Stimulated activated CD8-positive, alpha-beta memory T cell treated with anti-CD3 and anti-CD28 coated beads, Interleukin-4, amount 100 ng/mL, for 4 hours (primary cell): ENCODE results near the gene TEX13D.

Experiments used
- DNase-seq, 2 donors: peaks; one replicate each; pipeline ENCODE4 v3.0.0-alpha.2; 2020; ENCODE audit warnings: low read depth in 2 of 2, low spot score in 1 of 2

TEX13D gene

DNA sequence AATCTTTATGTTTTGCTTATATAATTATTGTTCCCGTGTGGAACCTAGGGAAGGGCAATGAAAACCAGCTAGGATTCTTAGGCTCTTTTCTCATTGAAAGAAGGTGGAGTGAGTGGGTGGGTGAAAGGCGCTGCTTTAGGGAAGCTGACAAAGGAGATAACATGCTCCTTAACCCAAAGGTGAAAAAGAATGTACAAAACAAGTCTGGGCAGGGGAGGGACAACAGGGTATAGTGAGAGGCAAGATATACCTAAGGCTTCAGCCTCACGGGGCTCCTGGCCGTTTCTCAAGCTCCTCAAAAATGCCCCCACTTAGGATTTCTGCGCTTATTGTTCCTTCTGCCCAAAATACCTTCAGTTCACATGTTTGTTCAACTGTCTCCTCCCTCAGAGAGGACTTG lies 15.7 kb downstream of the TEX13D start:
- DNase-seq: no peak

DNA sequence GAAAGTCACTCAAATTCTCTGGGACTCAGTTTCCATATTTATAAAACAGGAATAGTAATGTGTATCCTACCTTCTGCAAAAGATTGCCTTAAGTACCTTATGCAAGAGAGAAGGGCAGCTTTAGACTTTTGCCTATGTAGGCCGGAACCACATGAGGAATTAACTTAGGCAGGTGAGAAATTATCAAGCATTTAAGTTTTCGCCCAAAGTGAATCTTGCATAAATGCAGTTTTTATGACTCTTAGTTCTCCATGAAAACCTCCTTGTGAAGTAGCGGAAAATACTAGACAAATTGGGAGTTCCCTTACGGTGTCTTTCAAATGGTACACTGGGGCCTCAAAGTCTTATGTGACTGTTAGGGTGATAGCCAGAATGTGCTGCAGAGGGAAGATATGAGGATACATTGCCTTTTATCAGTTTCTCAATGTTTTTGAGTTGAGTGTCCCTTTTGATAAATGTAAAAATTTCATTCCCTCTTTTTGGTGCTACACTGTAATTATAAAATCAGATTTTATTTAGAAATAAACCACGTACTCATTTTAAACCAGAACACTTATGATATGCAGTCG lies 16.5 kb downstream of the TEX13D start:
- DNase-seq: no peak

DNA sequence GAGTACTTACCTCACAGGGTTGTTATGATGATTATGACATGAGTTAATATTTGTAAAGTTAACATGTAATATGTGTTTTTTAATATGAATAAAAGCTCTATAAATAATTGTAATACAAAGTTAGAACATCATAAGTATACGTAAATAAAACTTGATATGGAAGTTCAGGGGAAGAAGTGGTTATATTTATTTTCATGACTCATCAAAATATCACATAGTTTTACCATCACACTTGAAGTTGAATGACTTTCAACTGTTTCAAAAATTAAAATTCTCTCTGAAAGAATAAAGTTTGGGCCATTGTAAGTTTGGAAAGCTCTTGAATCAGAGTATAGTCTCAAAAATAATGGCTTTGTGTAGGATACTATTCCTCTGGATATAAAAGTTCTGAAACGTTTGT lies 22.2 kb downstream of the TEX13D start:
- DNase-seq: no peak

DNA sequence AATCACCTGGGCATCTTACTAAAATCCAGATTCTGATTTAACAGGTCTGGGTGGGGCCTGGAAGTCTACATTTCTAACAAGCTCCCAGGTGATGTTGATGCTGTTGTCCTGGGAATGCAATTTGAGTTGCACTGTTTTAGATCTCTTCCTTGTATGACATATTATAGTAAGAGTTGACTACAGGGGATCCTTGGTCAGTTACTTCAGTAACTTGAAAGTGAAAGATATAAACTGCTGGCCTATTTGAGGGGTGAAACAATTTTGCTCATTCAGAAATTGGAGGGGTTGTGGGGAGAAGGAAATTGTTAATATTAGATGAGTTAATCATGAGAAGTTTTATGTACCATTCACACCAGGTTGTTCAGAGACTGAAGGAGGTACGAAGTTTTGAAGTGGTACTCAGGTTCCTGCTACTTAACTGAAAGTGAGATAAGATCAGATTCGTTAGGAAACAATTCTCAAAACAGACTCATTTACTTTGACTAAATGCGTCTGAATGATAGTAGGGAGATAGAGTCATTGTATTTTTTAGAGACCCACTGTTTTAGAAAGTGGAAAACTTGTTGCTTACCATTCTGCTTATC lies 26.4 kb downstream of the TEX13D start:
- DNase-seq: no peak

DNA sequence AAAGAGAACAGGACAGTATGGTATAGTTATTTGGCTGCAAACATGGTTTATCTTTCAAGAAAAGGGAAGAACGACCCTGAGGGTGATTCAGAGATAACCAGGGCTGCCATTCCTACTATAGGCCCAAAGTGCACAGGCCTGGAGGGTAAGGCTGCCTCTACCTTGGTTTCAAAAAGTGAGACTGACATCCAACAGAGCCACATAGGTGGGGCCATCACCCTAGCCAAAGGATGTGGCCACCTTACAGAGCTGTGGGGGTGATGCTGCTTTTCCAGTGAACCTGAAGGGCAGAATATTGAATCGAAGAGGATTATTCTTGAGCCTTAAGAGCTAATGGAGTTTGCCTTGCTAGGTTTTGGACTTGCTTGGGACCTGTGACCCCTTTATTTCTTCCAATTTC lies 29.6 kb downstream of the TEX13D start:
- no peak for DNase-seq

DNA sequence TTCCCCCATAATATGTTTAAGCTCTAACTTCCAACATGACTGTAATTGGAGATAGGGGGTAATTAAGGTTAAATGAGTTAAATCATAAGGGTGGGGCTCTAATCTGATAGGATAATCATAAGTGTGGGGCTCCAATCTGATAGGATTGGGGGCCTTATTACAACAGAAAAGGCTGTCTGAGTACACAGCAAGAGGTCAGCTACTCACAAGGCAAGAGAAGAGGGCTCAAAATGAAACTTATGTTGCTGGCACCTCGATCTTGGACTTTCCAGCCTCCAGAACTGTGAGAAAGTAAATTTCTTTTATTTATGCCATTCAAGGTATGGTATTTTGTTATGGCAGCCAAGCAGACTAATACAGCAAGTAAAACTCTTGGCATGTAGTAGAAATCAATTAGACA lies 30.3 kb downstream of the TEX13D start:
- no peak for DNase-seq

DNA sequence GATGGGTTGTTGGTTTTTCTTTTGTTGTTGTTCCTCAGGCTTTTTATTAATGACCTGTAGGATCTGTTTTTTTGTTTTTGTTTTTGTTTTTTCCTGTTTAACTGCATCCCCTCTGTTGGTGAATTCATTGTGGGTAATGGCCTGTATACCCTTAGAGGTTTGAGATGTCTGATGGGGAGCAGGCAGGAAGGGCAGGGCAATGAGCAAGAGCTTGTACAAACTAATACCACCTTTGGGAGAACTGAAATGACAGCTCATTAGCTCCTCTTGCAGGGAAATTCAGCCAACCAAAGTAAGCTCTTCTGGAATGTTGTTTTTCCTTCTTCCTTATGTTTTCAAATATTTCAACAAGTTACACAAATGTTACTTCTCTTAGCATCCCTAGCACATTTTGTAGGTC lies 37.3 kb downstream of the TEX13D start:
- no peak for DNase-seq

DNA sequence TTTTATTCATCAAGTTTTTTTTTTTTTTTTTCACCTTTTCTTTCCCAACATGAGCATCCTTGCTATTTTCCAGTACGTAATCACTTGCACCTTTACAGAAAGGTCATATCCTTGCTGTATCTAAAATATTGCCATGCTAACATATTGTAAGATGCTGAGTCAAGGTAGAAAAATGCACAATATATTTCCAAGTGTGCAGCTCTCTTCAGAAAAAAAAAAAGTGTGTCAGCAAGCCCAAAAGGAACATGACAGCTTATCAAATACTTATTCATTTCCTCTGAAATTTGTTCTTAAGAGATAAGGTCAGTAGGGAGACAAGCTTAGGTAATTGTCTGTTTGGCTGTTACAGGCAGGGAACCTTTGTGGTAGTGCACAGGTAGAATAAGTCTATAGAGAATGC lies 40.9 kb downstream of the TEX13D start:
- no peak for DNase-seq

DNA sequence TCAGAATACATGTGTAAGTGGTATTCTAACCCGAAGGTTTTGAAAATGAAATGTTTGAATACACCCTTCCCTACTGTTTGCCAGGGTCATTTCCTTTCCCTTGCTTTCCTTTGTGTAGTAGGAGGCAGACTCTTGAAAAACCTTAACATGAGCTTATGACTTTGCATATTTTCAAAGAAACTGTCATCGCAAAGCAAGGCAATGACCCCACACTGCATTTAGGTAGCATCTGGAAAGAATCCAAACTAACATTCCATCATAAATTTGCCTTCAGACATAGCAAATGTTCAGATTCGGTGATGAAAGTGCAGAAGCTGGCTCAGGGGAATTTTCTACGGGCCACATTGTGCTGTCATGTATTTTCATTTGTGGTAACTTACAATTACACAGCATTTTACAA lies 46.2 kb downstream of the TEX13D start:
- DNase-seq: no peak

DNA sequence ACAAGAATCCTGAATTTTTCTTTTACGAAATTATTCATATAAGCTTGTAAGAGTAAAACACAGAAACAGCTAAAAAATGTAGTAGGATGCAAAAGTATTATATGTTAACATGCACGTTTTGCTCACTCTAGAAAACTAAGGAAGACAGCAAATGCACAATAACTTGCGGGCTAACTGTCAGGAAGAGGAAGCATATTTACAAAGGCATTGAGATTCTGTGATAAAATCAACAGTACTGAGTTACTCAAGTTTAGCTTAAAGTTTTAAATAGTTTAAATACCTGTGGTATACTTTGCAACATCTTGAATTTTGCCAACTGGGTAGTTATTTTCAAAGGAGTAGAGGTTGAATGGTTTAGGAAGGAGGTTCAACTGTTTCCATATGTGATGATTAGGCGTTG lies 50.9 kb downstream of the TEX13D start:
- DNase-seq: no peak

DNA sequence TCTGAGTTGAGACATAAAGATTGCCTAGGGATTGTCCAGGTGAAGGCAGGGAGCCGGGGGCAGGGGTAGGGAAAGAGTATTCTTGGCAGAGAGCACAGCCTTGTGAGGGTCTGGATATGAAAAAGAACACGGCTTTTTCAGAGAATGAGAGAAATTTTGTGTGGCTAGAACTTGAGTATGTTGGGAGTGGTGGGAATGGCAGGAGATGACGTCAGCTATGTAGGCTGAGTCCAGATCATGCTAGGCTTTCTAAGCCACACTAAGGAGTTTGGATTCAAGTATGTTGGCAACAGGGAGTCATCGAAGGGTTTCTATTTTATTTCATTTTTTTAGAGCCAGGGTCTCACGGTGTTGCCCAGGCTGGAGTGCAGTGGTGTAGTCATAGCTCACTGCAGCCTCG lies 53.9 kb downstream of the TEX13D start:
- DNase-seq: no peak
